HepG2 (cell line): Measurements from ENCODE around the gene MAJIN. TPM values are rescaled to one million over a fixed set of nuclear protein-coding genes. Genes with fewer than 3 reads are reported as not detected.

Source experiments
- DNMT3B ChIP-seq: conservative IDR thresholded peaks from 2 replicates; pipeline ENCODE4 v1.6.1; 2016; ENCODE audit warnings: missing biosample characterization, control low read depth
- FOXO1 ChIP-seq: sonication (generic); formaldehyde crosslinking; IDR thresholded peaks from 2 replicates; pipeline ENCODE4 v1.4.0; 2020; ENCODE audit warnings: missing genetic modification reagents
- KAT8 ChIP-seq: IDR thresholded peaks from 2 replicates; pipeline ENCODE4 v1.6.1; 2016; ENCODE audit warnings: missing genetic modification reagents, missing compliant biosample characterization
- MIER3 ChIP-seq: IDR thresholded peaks from 2 replicates; pipeline ENCODE4 v1.6.1; 2016; ENCODE audit warnings: missing compliant biosample characterization, borderline replicate concordance
- NFATC3 ChIP-seq: sonication (generic); formaldehyde crosslinking; IDR thresholded peaks from 2 replicates; pipeline ENCODE4 v1.5.1; 2020; ENCODE audit warnings: mild to moderate bottlenecking, missing genetic modification reagents
- PHB2 ChIP-seq: fragments of 450-650 bp; IDR thresholded peaks from 2 replicates; pipeline ENCODE4 v1.6.1; 2018; ENCODE audit not compliant: partially characterized antibody
- RARG ChIP-seq: sonication (generic); formaldehyde crosslinking; IDR thresholded peaks from 2 replicates; pipeline ENCODE4 v1.4.0; 2020; ENCODE audit warnings: low read depth, mild to moderate bottlenecking, missing genetic modification reagents
- TBP ChIP-seq: sonication (generic); formaldehyde crosslinking; IDR thresholded peaks from 2 replicates; pipeline ENCODE4 v1.5.0; 2020; ENCODE audit warnings: missing genetic modification reagents
- ZKSCAN5 ChIP-seq: sonication (generic); formaldehyde crosslinking; IDR thresholded peaks from 2 replicates; pipeline ENCODE4 v1.5.1; 2020; ENCODE audit warnings: mild to moderate bottlenecking, missing genetic modification reagents
- ZNF33A ChIP-seq: sonication (generic); formaldehyde crosslinking; IDR thresholded peaks from 2 replicates; pipeline ENCODE4 v1.5.1; 2020; ENCODE audit warnings: missing genetic modification reagents, mild to moderate bottlenecking, moderate library complexity, borderline replicate concordance
- ZNF563 ChIP-seq: sonication (generic); formaldehyde crosslinking; IDR thresholded peaks from 2 replicates; pipeline ENCODE4 v1.8.0; 2022; ENCODE audit warnings: mild to moderate bottlenecking, moderate library complexity, missing genetic modification reagents
- ZNF577 ChIP-seq: sonication (generic); formaldehyde crosslinking; IDR thresholded peaks from 2 replicates; pipeline ENCODE4 v1.4.0; 2020; ENCODE audit warnings: mild to moderate bottlenecking, low read depth, missing genetic modification reagents, borderline replicate concordance
- ZNF607 ChIP-seq: sonication (generic); formaldehyde crosslinking; IDR thresholded peaks from 2 replicates; pipeline ENCODE4 v1.5.1; 2020; ENCODE audit warnings: missing genetic modification reagents, mild to moderate bottlenecking, borderline replicate concordance
- ZNF660 ChIP-seq: sonication (generic); formaldehyde crosslinking; IDR thresholded peaks from 2 replicates; pipeline ENCODE4 v1.5.1; 2020; ENCODE audit warnings: mild to moderate bottlenecking, low read depth, missing genetic modification reagents, borderline replicate concordance
- ZNF780A ChIP-seq: sonication (generic); formaldehyde crosslinking; IDR thresholded peaks from 2 replicates; pipeline ENCODE4 v1.8.0; 2022; ENCODE audit warnings: mild to moderate bottlenecking, missing genetic modification reagents, moderate library complexity
- ZNF83 ChIP-seq: sonication (generic); formaldehyde crosslinking; IDR thresholded peaks from 2 replicates; pipeline ENCODE4 v1.4.0; 2020; ENCODE audit warnings: missing genetic modification reagents, mild to moderate bottlenecking, borderline replicate concordance
- polyA plus RNA-seq, 8 experiments: library from polyadenylated mRNA; depleted of rRNA in 3 of 8; stranded (reverse) in 7 of 8; unstranded in 1 of 8; fragments of >200 nt; fragmentation: Illumina TruSeq in 4 of 8; extraction: Trizol in 4 of 8; gene quantifications; 2 replicates each; pipeline versions ENCODE4 v1.2.1 to v1.2.3, GENCODE V29; 2011 to 2016; ENCODE audit warnings: low read depth in 4 of 8, missing spikeins in 1 of 8, mixed read lengths in 1 of 8; ENCODE audit not compliant: insufficient read depth in 1 of 8
- total RNA-seq, 5 experiments: library from RNA; depleted of rRNA; stranded (reverse); fragments of >200 nt; fragmentation: Illumina TruSeq; extraction: Trizol; gene quantifications; 2 replicates each; pipeline ENCODE4 v1.2.3, GENCODE V29; 2016; ENCODE audit warnings: low read depth in 1 of 5
- TF ChIP-seq, protein P1 (sequence below): sonication (generic); formaldehyde crosslinking; IDR thresholded peaks from 2 replicates; pipeline ENCODE4 v1.4.0; 2020; ENCODE audit warnings: missing genetic modification reagents
- TF ChIP-seq, protein P2 (sequence below): sonication (generic); formaldehyde crosslinking; IDR thresholded peaks from 2 replicates; pipeline ENCODE4 v1.4.0; 2020; ENCODE audit warnings: missing genetic modification reagents, borderline replicate concordance
- TF ChIP-seq, protein P3 (sequence below): sonication (generic); formaldehyde crosslinking; IDR thresholded peaks from 2 replicates; pipeline ENCODE4 v1.5.0; 2020; ENCODE audit warnings: mild to moderate bottlenecking, missing genetic modification reagents, borderline replicate concordance
- TF ChIP-seq, protein P4 (sequence below): sonication (generic); IDR thresholded peaks from 2 replicates; pipeline ENCODE4 v1.6.1; 2016; ENCODE audit warnings: low read depth, borderline replicate concordance

The MAJIN gene
- total and polyA plus RNA-seq, 2 of the 13 experiments (the other 11 are each of a cell fraction or from before 2014, with no cell fraction given), result not detected

GRCh38 chr11:64894070-64894811 is 77.7 kb downstream of the MAJIN start (continued):
- TF ChIP-seq TBP (no peak), MIER3 (CRISPR knock-in tag) (peak; percentile 79; the same call in 1 of the 2 replicates), NFATC3 (CRISPR knock-in tag) (no peak; the same call in 1 of the 2 replicates), ZNF33A (CRISPR knock-in tag) (no peak), ZNF577 (CRISPR knock-in tag) (no peak), RARG (CRISPR knock-in tag) (no peak), PHB2 (no peak), ZNF563 (CRISPR knock-in tag) (no peak), DNMT3B (CRISPR knock-in tag) (no peak), ZNF83 (CRISPR knock-in tag) (no peak), KAT8 (CRISPR knock-in tag) (peak; percentile 43; the same call in 1 of the 2 replicates), FOXO1 (CRISPR knock-in tag) (peak; percentile 78; the same call in 1 of the 2 replicates), ZNF780A (CRISPR knock-in tag) (no peak), ZNF607 (CRISPR knock-in tag) (no peak), ZNF660 (CRISPR knock-in tag) (no peak), ZKSCAN5 (CRISPR knock-in tag) (no peak)
- TF ChIP-seq, protein P1, sequence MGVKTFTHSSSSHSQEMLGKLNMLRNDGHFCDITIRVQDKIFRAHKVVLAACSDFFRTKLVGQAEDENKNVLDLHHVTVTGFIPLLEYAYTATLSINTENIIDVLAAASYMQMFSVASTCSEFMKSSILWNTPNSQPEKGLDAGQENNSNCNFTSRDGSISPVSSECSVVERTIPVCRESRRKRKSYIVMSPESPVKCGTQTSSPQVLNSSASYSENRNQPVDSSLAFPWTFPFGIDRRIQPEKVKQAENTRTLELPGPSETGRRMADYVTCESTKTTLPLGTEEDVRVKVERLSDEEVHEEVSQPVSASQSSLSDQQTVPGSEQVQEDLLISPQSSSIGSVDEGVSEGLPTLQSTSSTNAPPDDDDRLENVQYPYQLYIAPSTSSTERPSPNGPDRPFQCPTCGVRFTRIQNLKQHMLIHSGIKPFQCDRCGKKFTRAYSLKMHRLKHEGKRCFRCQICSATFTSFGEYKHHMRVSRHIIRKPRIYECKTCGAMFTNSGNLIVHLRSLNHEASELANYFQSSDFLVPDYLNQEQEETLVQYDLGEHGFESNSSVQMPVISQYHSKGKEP (CRISPR knock-in tag), result no peak; the same call in 1 of the 2 replicates
- TF ChIP-seq, protein P2, sequence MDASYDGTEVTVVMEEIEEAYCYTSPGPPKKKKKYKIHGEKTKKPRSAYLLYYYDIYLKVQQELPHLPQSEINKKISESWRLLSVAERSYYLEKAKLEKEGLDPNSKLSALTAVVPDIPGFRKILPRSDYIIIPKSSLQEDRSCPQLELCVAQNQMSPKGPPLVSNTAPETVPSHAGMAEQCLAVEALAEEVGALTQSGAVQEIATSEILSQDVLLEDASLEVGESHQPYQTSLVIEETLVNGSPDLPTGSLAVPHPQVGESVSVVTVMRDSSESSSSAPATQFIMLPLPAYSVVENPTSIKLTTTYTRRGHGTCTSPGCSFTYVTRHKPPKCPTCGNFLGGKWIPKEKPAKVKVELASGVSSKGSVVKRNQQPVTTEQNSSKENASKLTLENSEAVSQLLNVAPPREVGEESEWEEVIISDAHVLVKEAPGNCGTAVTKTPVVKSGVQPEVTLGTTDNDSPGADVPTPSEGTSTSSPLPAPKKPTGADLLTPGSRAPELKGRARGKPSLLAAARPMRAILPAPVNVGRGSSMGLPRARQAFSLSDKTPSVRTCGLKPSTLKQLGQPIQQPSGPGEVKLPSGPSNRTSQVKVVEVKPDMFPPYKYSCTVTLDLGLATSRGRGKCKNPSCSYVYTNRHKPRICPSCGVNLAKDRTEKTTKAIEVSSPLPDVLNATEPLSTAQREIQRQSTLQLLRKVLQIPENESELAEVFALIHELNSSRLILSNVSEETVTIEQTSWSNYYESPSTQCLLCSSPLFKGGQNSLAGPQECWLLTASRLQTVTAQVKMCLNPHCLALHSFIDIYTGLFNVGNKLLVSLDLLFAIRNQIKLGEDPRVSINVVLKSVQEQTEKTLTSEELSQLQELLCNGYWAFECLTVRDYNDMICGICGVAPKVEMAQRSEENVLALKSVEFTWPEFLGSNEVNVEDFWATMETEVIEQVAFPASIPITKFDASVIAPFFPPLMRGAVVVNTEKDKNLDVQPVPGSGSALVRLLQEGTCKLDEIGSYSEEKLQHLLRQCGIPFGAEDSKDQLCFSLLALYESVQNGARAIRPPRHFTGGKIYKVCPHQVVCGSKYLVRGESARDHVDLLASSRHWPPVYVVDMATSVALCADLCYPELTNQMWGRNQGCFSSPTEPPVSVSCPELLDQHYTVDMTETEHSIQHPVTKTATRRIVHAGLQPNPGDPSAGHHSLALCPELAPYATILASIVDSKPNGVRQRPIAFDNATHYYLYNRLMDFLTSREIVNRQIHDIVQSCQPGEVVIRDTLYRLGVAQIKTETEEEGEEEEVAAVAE (CRISPR knock-in tag), result 0 out of 2 replicates have a peak, but pooled peaks have one; percentile 33
- TF ChIP-seq, protein P3, sequence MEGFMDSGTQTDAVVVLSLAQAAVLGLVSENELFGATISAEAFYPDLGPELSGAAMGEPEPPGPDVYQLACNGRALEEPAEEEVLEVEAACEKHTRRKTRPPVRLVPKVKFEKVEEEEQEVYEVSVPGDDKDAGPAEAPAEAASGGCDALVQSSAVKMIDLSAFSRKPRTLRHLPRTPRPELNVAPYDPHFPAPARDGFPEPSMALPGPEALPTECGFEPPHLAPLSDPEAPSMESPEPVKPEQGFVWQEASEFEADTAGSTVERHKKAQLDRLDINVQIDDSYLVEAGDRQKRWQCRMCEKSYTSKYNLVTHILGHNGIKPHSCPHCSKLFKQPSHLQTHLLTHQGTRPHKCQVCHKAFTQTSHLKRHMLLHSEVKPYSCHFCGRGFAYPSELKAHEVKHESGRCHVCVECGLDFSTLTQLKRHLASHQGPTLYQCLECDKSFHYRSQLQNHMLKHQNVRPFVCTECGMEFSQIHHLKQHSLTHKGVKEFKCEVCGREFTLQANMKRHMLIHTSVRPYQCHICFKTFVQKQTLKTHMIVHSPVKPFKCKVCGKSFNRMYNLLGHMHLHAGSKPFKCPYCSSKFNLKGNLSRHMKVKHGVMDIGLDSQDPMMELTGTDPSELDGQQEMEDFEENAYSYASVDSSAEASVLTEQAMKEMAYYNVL (CRISPR knock-in tag), result peak; percentile 67; the same call in 1 of the 2 replicates
- TF ChIP-seq, protein P4, sequence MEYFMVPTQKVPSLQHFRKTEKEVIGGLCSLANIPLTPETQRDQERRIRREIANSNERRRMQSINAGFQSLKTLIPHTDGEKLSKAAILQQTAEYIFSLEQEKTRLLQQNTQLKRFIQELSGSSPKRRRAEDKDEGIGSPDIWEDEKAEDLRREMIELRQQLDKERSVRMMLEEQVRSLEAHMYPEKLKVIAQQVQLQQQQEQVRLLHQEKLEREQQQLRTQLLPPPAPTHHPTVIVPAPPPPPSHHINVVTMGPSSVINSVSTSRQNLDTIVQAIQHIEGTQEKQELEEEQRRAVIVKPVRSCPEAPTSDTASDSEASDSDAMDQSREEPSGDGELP, result peak; percentile 50; the same call in 1 of the 2 replicates
